IPS DF 19.7 (cell line): ENCODE data around the gene CHFR.
"Not testable (repeated sequence)": the region's sequence is repeated elsewhere in the genome, so short reads cannot be mapped to it uniquely, and the experiment has no call there.

Source experiments
- DNase-seq: peaks from one replicate; pipeline ENCODE4 v3.0.0-alpha.2; 2013; ENCODE audit warnings: low read depth, low spot score

The CHFR gene

GRCh38 chr12:132840536-132840935 is 46.9 kb downstream of the CHFR start:
- DNase-seq, result no peak

- DNase-seq, result no peak
Measured at GRCh38 chr12:132839558-132840235, 47.7 kb downstream of the CHFR start.

- DNase-seq, result no peak
Measured at GRCh38 chr12:132838410-132839080, 48.9 kb downstream of the CHFR start.

- DNase-seq, result no peak
Measured at GRCh38 chr12:132837693-132838409, 49.6 kb downstream of the CHFR start.

- DNase-seq, result no peak
Measured at GRCh38 chr12:132836795-132837331, 50.5 kb downstream of the CHFR start.

GRCh38 chr12:132836230-132836629 is 51.2 kb downstream of the CHFR start:
- not testable (repeated sequence) for DNase-seq

GRCh38 chr12:132835076-132836025 is 52.1 kb downstream of the CHFR start:
- DNase-seq, result no peak

GRCh38 chr12:132834181-132834711 is 53.2 kb downstream of the CHFR start:
- no peak for DNase-seq

GRCh38 chr12:132833341-132833740 is 54.1 kb downstream of the CHFR start:
- DNase-seq, result no peak

GRCh38 chr12:132831771-132832170 is 55.6 kb downstream of the CHFR start:
- DNase-seq, result no peak

- DNase-seq, result peak; percentile 68
Measured at GRCh38 chr12:132828706-132829534, 58.5 kb downstream of the CHFR start, which contains the start of gene GOLGA3. Gene GOLGA3 (minus strand): TSS chr12:132828869. CDS start chr12:132822128, 6,741 bp downstream.

GRCh38 chr12:132827763-132828703 is 59.4 kb downstream of the CHFR start:
- no peak for DNase-seq

- DNase-seq, result no peak
Measured at GRCh38 chr12:132825861-132826260, 61.5 kb downstream of the CHFR start.

- no peak for DNase-seq
Measured at GRCh38 chr12:132825089-132825488, 62.3 kb downstream of the CHFR start.

GRCh38 chr12:132824053-132824452 is 63.4 kb downstream of the CHFR start:
- no peak for DNase-seq

GRCh38 chr12:132818562-132818961 is 68.8 kb downstream of the CHFR start:
- no peak for DNase-seq

- DNase-seq, result no peak
Measured at GRCh38 chr12:132814232-132814631, 73.2 kb downstream of the CHFR start.

GRCh38 chr12:132813443-132813842 is 74.0 kb downstream of the CHFR start:
- DNase-seq, result no peak
